ENCODE results near the gene INVS. TPM values are rescaled to one million over a fixed set of nuclear protein-coding genes. Genes with fewer than 3 reads are reported as not detected.

The INVS gene
- total RNA-seq, 2 donors from 2014 or later: 17.7 to 29.7 TPM

- H3K4me3 ChIP-seq: no peak overlapping the region
- H3K9me3 ChIP-seq: no peaks in the 10 kb centered on the region
- DNase-seq (ENCODE audit: low spot score): peak; percentile 13
- WGBS: 63% methylated on average over 7 of the region's 7 CpGs
- TF ChIP-seq POLR2A (IDR thresholded peaks at IDR 0.05) (no peak), CTCF (IDR thresholded peaks at IDR 0.05) (no peak), POLR2AphosphoS5 (IDR thresholded peaks at IDR 0.05) (peak; percentile 42)
- H3K27ac ChIP-seq: peak overlapping the region in 1 of 2 donors; percentile 12
- H3K4me1 ChIP-seq (replicated peaks): no peaks in the 10 kb centered on the region
- no peaks in the 10 kb centered on the region for H3K27me3 ChIP-seq (replicated peaks; ENCODE audit: insufficient read depth)
- intact Hi-C loops (cut with DNase I): no loop called here
- no peaks in the 10 kb centered on the region for H3K36me3 ChIP-seq
Measured at GRCh38 chr9:100285601-100286000, 186.6 kb downstream of the INVS start.

- Histone ChIP-seq H3K4me1 (replicated peaks) (no peaks in the 10 kb centered on the region), H3K9me3 (no peaks in the 10 kb centered on the region), H3K27me3 (replicated peaks; ENCODE audit: insufficient read depth) (no peaks in the 10 kb centered on the region), H3K4me3 (no peak overlapping the region), H3K36me3 (no peaks in the 10 kb centered on the region), H3K27ac (no peak overlapping the region)
- DNase-seq (ENCODE audit: low spot score): no peak
- TF ChIP-seq POLR2A (IDR thresholded peaks at IDR 0.05): no peak
- TF ChIP-seq CTCF (IDR thresholded peaks at IDR 0.05): no peak
- no peak for TF ChIP-seq POLR2AphosphoS5 (IDR thresholded peaks at IDR 0.05)
- 86% methylated on average over 6 of the region's 6 CpGs for WGBS
- intact Hi-C loops (cut with DNase I): no loop called here
Measured at GRCh38 chr9:100286257-100286656, 187.2 kb downstream of the INVS start.

GRCh38 chr9:100287186-100287585 is 188.1 kb downstream of the INVS start:
- Histone ChIP-seq H3K9me3 (no peaks in the 10 kb centered on the region), H3K27me3 (replicated peaks; ENCODE audit: insufficient read depth) (no peaks in the 10 kb centered on the region), H3K4me3 (no peak overlapping the region), H3K4me1 (replicated peaks) (no peaks in the 10 kb centered on the region), H3K27ac (no peak overlapping the region), H3K36me3 (no peaks in the 10 kb centered on the region)
- intact Hi-C loops (cut with DNase I): no loop called here
- DNase-seq (ENCODE audit: low spot score): no peak
- 97% methylated on average over 5 of the region's 5 CpGs for WGBS
- TF ChIP-seq POLR2A (IDR thresholded peaks at IDR 0.05): no peak
- no peak for TF ChIP-seq CTCF (IDR thresholded peaks at IDR 0.05)
- no peak for TF ChIP-seq POLR2AphosphoS5 (IDR thresholded peaks at IDR 0.05)

- Histone ChIP-seq H3K36me3 (no peaks in the 10 kb centered on the region), H3K27me3 (replicated peaks; ENCODE audit: insufficient read depth) (no peaks in the 10 kb centered on the region), H3K9me3 (no peaks in the 10 kb centered on the region), H3K4me1 (replicated peaks) (no peaks in the 10 kb centered on the region), H3K27ac (no peak overlapping the region), H3K4me3 (no peak overlapping the region)
- intact Hi-C loops (cut with DNase I): no loop called here
- no peak for DNase-seq (ENCODE audit: low spot score)
- WGBS: 95% methylated on average over 4 of the region's 4 CpGs
- TF ChIP-seq CTCF (IDR thresholded peaks at IDR 0.05): no peak
- no peak for TF ChIP-seq POLR2AphosphoS5 (IDR thresholded peaks at IDR 0.05)
- TF ChIP-seq POLR2A (IDR thresholded peaks at IDR 0.05): no peak
Measured at GRCh38 chr9:100290714-100291113, 191.7 kb downstream of the INVS start.

- WGBS: over 99% methylated on average over 13 of the region's 13 CpGs
- H3K27me3 ChIP-seq (replicated peaks; ENCODE audit: insufficient read depth): no peaks in the 10 kb centered on the region
- no peaks in the 10 kb centered on the region for H3K36me3 ChIP-seq
- no peaks in the 10 kb centered on the region for H3K4me1 ChIP-seq (replicated peaks)
- intact Hi-C loops (cut with DNase I): no loop called here
- no peak overlapping the region for H3K27ac ChIP-seq
- TF ChIP-seq CTCF (IDR thresholded peaks at IDR 0.05) (no peak), POLR2AphosphoS5 (IDR thresholded peaks at IDR 0.05) (no peak), POLR2A (IDR thresholded peaks at IDR 0.05) (no peak)
- no peaks in the 10 kb centered on the region for H3K9me3 ChIP-seq
- no peak for DNase-seq (ENCODE audit: low spot score)
- H3K4me3 ChIP-seq: no peak overlapping the region
Measured at GRCh38 chr9:100292414-100292813, 193.4 kb downstream of the INVS start.

Measured in prostate gland (tissue), 2 donors.